ENCODE results near the gene ZNF618.

ZNF618 gene

GRCh38 chr9:113895526-113895925, 19.4 kb downstream of the ZNF618 start:
- Mint-ChIP-seq H3K36me3 (no peaks in the 10 kb centered on the region), H3K27me3 (peaks cover 2% of the 10 kb centered on the region)

GRCh38 chr9:113896713-113897112, 20.6 kb downstream of the ZNF618 start:
- Mint-ChIP-seq H3K36me3 (no peaks in the 10 kb centered on the region), H3K27ac (no peak overlapping the region), H3K27me3 (peaks cover 2% of the 10 kb centered on the region), H3K4me3 (no peak overlapping the region), H3K4me1 (no peaks in the 10 kb centered on the region), H3K9me3 (no peaks in the 10 kb centered on the region)

More at GRCh38 chr9:113895526-113895925, 19.4 kb downstream of the ZNF618 start:
- no peak overlapping the region for H3K27ac Mint-ChIP-seq
- peaks cover 6% of the 10 kb centered on the region for H3K9me3 Mint-ChIP-seq
- no peaks in the 10 kb centered on the region for H3K4me1 Mint-ChIP-seq
- no peak overlapping the region for H3K4me3 Mint-ChIP-seq

- peaks cover 2% of the 10 kb centered on the region for H3K27me3 Mint-ChIP-seq
- no peaks in the 10 kb centered on the region for H3K4me1 Mint-ChIP-seq
- no peaks in the 10 kb centered on the region for H3K36me3 Mint-ChIP-seq
- no peak overlapping the region for H3K4me3 Mint-ChIP-seq
- H3K27ac Mint-ChIP-seq = no peak overlapping the region
- no peaks in the 10 kb centered on the region for H3K9me3 Mint-ChIP-seq
These were observed 22.0 kb downstream of the ZNF618 start for GRCh38 chr9:113898151-113898550.

GRCh38 chr9:113898596-113898995, 22.5 kb downstream of the ZNF618 start:
- no peaks in the 10 kb centered on the region for H3K4me1 Mint-ChIP-seq

GRCh38 chr9:113899205-113899604, 23.1 kb downstream of the ZNF618 start:
- Mint-ChIP-seq H3K9me3 (peaks cover 9% of the 10 kb centered on the region), H3K36me3 (peaks cover 4% of the 10 kb centered on the region), H3K4me1 (no peaks in the 10 kb centered on the region), H3K4me3 (no peak overlapping the region), H3K27ac (no peak overlapping the region), H3K27me3 (peaks cover 3% of the 10 kb centered on the region)

More at GRCh38 chr9:113898596-113898995, 22.5 kb downstream of the ZNF618 start:
- no peak overlapping the region for H3K4me3 Mint-ChIP-seq
- H3K9me3 Mint-ChIP-seq = peaks cover 3% of the 10 kb centered on the region
- no peak overlapping the region for H3K27ac Mint-ChIP-seq
- no peaks in the 10 kb centered on the region for H3K36me3 Mint-ChIP-seq
- H3K27me3 Mint-ChIP-seq = peaks cover 3% of the 10 kb centered on the region

- Mint-ChIP-seq H3K27ac (no peak overlapping the region), H3K4me1 (no peaks in the 10 kb centered on the region), H3K36me3 (peaks cover 4% of the 10 kb centered on the region), H3K9me3 (peaks cover 13% of the 10 kb centered on the region), H3K27me3 (peaks cover 4% of the 10 kb centered on the region), H3K4me3 (no peak overlapping the region)
These were observed 25.1 kb downstream of the ZNF618 start for GRCh38 chr9:113901221-113901688.

GRCh38 chr9:113903514-113904077, 27.5 kb downstream of the ZNF618 start:
- no peak overlapping the region for H3K4me3 Mint-ChIP-seq
- H3K27me3 Mint-ChIP-seq = peaks cover 4% of the 10 kb centered on the region
- peaks cover 4% of the 10 kb centered on the region for H3K36me3 Mint-ChIP-seq
- H3K27ac Mint-ChIP-seq = no peak overlapping the region
- peaks cover 13% of the 10 kb centered on the region for H3K9me3 Mint-ChIP-seq
- no peaks in the 10 kb centered on the region for H3K4me1 Mint-ChIP-seq

- peaks cover 2% of the 10 kb centered on the region for H3K27me3 Mint-ChIP-seq
- H3K9me3 Mint-ChIP-seq = peaks cover 13% of the 10 kb centered on the region
- H3K36me3 Mint-ChIP-seq = peaks cover 4% of the 10 kb centered on the region
- no peaks in the 10 kb centered on the region for H3K4me1 Mint-ChIP-seq
- no peak overlapping the region for H3K27ac Mint-ChIP-seq
- no peak overlapping the region for H3K4me3 Mint-ChIP-seq
These were observed 30.5 kb downstream of the ZNF618 start for GRCh38 chr9:113906411-113907110.

GRCh38 chr9:113907282-113907681, 31.2 kb downstream of the ZNF618 start:
- peaks cover 4% of the 10 kb centered on the region for H3K36me3 Mint-ChIP-seq
- H3K27ac Mint-ChIP-seq = no peak overlapping the region
- H3K4me1 Mint-ChIP-seq = no peaks in the 10 kb centered on the region
- peaks cover 13% of the 10 kb centered on the region for H3K9me3 Mint-ChIP-seq
- H3K4me3 Mint-ChIP-seq = no peak overlapping the region
- peaks cover 2% of the 10 kb centered on the region for H3K27me3 Mint-ChIP-seq

- H3K27me3 Mint-ChIP-seq = peaks cover 1% of the 10 kb centered on the region
- H3K9me3 Mint-ChIP-seq = peaks cover 4% of the 10 kb centered on the region
- H3K27ac Mint-ChIP-seq = no peak overlapping the region
- H3K36me3 Mint-ChIP-seq = no peaks in the 10 kb centered on the region
- no peaks in the 10 kb centered on the region for H3K4me1 Mint-ChIP-seq
- no peak overlapping the region for H3K4me3 Mint-ChIP-seq
These were observed 33.3 kb downstream of the ZNF618 start for GRCh38 chr9:113909421-113909820.

GRCh38 chr9:113910036-113910639, 34.0 kb downstream of the ZNF618 start:
- no peaks in the 10 kb centered on the region for H3K4me1 Mint-ChIP-seq
- no peaks in the 10 kb centered on the region for H3K27me3 Mint-ChIP-seq
- no peaks in the 10 kb centered on the region for H3K36me3 Mint-ChIP-seq
- H3K4me3 Mint-ChIP-seq = no peak overlapping the region
- no peaks in the 10 kb centered on the region for H3K9me3 Mint-ChIP-seq
- no peak overlapping the region for H3K27ac Mint-ChIP-seq

GRCh38 chr9:113911850-113912557, 35.9 kb downstream of the ZNF618 start:
- H3K27ac Mint-ChIP-seq = no peak overlapping the region
- H3K9me3 Mint-ChIP-seq = no peaks in the 10 kb centered on the region
- H3K4me3 Mint-ChIP-seq = no peak overlapping the region
- H3K4me1 Mint-ChIP-seq = no peaks in the 10 kb centered on the region
- H3K27me3 Mint-ChIP-seq = no peaks in the 10 kb centered on the region
- H3K36me3 Mint-ChIP-seq = no peaks in the 10 kb centered on the region

GRCh38 chr9:113912816-113913215, 36.7 kb downstream of the ZNF618 start:
- Mint-ChIP-seq H3K9me3 (no peaks in the 10 kb centered on the region), H3K27ac (no peak overlapping the region), H3K27me3 (peaks cover 2% of the 10 kb centered on the region), H3K36me3 (peaks cover 2% of the 10 kb centered on the region), H3K4me3 (no peak overlapping the region), H3K4me1 (no peaks in the 10 kb centered on the region)

GRCh38 chr9:113913426-113914195, 37.5 kb downstream of the ZNF618 start:
- Mint-ChIP-seq H3K27ac (no peak overlapping the region), H3K9me3 (no peaks in the 10 kb centered on the region), H3K4me1 (no peaks in the 10 kb centered on the region), H3K27me3 (peaks cover 2% of the 10 kb centered on the region), H3K4me3 (no peak overlapping the region), H3K36me3 (peaks cover 2% of the 10 kb centered on the region)

- Mint-ChIP-seq H3K4me1 (no peaks in the 10 kb centered on the region), H3K27ac (no peak overlapping the region), H3K9me3 (no peaks in the 10 kb centered on the region), H3K27me3 (peaks cover 2% of the 10 kb centered on the region), H3K36me3 (peaks cover 2% of the 10 kb centered on the region), H3K4me3 (no peak overlapping the region)
These were observed 38.4 kb downstream of the ZNF618 start for GRCh38 chr9:113914517-113914916.

Data from activated naive CD4-positive, alpha-beta T cell treated with anti-CD3 and anti-CD28 coated beads, Interleukin-2, amount 50 U/mL, for 24 hours (primary cell).